NB4 (cell line): ENCODE results near the gene CHRNA1.

Experiments
- POLR2A ChIP-seq: IDR thresholded peaks from 2 replicates; pipeline ENCODE4 v1.6.1; 2011; ENCODE audit warnings: mild to moderate bottlenecking; ENCODE audit not compliant: insufficient read length; ENCODE audit errors: extremely low read depth
- TF ChIP-seq, protein P1 (sequence below): IDR thresholded peaks from one replicate; pipeline ENCODE4 v1.5.1; 2012; ENCODE audit warnings: low read depth, low read length
- TF ChIP-seq, protein P2 (sequence below): IDR thresholded peaks from 2 replicates; pipeline ENCODE4 v1.6.1; 2011; ENCODE audit warnings: low read depth, low read length

DNA sequence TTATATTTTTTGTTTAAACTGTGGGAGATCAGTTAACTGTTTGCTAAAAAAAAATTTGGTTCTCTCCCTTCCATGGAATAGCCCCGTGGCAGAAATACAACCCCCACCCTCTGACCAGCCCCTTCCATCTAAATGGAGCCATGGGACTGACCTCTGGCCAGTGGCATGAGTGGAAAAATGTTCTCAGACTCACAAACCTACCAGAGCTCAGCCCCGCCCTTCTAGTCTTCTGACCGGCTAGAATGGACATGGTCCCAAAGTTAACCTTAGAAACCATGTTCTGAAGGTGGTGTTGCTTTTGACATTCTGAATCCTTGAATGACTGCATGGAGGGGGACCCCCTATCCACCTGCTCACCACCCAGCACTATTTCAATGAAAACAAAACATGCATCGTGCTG is 1.3 kb upstream of the CHRNA1 start:
- no peak for TF ChIP-seq POLR2A
- TF ChIP-seq, protein P1, sequence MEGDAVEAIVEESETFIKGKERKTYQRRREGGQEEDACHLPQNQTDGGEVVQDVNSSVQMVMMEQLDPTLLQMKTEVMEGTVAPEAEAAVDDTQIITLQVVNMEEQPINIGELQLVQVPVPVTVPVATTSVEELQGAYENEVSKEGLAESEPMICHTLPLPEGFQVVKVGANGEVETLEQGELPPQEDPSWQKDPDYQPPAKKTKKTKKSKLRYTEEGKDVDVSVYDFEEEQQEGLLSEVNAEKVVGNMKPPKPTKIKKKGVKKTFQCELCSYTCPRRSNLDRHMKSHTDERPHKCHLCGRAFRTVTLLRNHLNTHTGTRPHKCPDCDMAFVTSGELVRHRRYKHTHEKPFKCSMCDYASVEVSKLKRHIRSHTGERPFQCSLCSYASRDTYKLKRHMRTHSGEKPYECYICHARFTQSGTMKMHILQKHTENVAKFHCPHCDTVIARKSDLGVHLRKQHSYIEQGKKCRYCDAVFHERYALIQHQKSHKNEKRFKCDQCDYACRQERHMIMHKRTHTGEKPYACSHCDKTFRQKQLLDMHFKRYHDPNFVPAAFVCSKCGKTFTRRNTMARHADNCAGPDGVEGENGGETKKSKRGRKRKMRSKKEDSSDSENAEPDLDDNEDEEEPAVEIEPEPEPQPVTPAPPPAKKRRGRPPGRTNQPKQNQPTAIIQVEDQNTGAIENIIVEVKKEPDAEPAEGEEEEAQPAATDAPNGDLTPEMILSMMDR: no peak
- TF ChIP-seq, protein P2, sequence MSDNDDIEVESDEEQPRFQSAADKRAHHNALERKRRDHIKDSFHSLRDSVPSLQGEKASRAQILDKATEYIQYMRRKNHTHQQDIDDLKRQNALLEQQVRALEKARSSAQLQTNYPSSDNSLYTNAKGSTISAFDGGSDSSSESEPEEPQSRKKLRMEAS: no peak
